Loucy (cell line): ENCODE data around the gene ETS2.

Experiments
- H2AFZ ChIP-seq: fragments of 200-600 bp; sonication (generic); 2 replicates; pipeline ENCODE4 v1.6.0; 2016; ENCODE audit warnings: antibody characterized with exemption, mild to moderate bottlenecking, low read length, moderate library complexity
- H3F3A ChIP-seq: fragments of 200-600 bp; 2 replicates; pipeline ENCODE4 v1.6.0; 2016; ENCODE audit warnings: antibody characterized with exemption, low read depth, mild to moderate bottlenecking
- H3K27me3 ChIP-seq: fragments of 200-600 bp; sonication (generic); 2 replicates; pipeline ENCODE4 v1.6.1; 2014; ENCODE audit warnings: low read length, mild to moderate bottlenecking; ENCODE audit not compliant: insufficient read depth, poor library complexity, severe bottlenecking
- H3K36me3 ChIP-seq: fragments of 200-600 bp; sonication (generic); 2 replicates; pipeline ENCODE4 v1.6.1; 2016; ENCODE audit warnings: low read length; ENCODE audit not compliant: insufficient read depth
- H3K4me1 ChIP-seq: fragments of 200-600 bp; sonication (generic); 2 replicates; pipeline ENCODE4 v1.5.1; 2014; ENCODE audit warnings: low read length, mild to moderate bottlenecking; ENCODE audit not compliant: insufficient read depth, poor library complexity, severe bottlenecking
- H3K4me2 ChIP-seq: fragments of 200-600 bp; sonication (generic); 2 replicates; pipeline ENCODE4 v1.6.0; 2014; ENCODE audit warnings: antibody characterized with exemption, low read length, low read depth, mild to moderate bottlenecking; ENCODE audit not compliant: poor library complexity, severe bottlenecking
- H3K4me3 ChIP-seq: fragments of 200-600 bp; sonication (generic); 2 replicates; pipeline ENCODE4 v1.5.1; 2014; ENCODE audit warnings: low read length, mild to moderate bottlenecking, mixed read lengths; ENCODE audit not compliant: poor library complexity, severe bottlenecking
- H3K79me2 ChIP-seq: fragments of 200-600 bp; sonication (generic); 2 replicates; pipeline ENCODE4 v1.6.1; 2014; ENCODE audit warnings: low read length; ENCODE audit not compliant: insufficient read depth
- H3K9ac ChIP-seq: fragments of 200-600 bp; sonication (generic); 2 replicates; pipeline ENCODE4 v1.6.0; 2014; ENCODE audit warnings: mild to moderate bottlenecking, low read depth, low read length, moderate library complexity; ENCODE audit not compliant: poor library complexity, severe bottlenecking
- H3K9me2 ChIP-seq: fragments of 200-600 bp; sonication (generic); replicated peaks from 2 replicates; pipeline ENCODE4 v1.6.1; 2016; ENCODE audit warnings: low read depth, low read length, mixed read lengths
- H3K9me3 ChIP-seq: fragments of 200-600 bp; sonication (generic); 2 replicates; pipeline ENCODE4 v1.6.1; 2014; ENCODE audit warnings: mild to moderate bottlenecking, antibody characterized with exemption, low read length, low read depth; ENCODE audit not compliant: insufficient read depth
- H4K20me1 ChIP-seq: fragments of 200-600 bp; sonication (generic); 2 replicates; pipeline ENCODE4 v1.6.0; 2014; ENCODE audit warnings: antibody characterized with exemption, low read length, mild to moderate bottlenecking; ENCODE audit not compliant: insufficient read depth, poor library complexity, severe bottlenecking
- EZH2phosphoT487 ChIP-seq: fragments of 200-600 bp; IDR thresholded peaks from 2 replicates; pipeline ENCODE4 v1.6.1; 2018; ENCODE audit warnings: antibody characterized with exemption, mild to moderate bottlenecking, moderate library complexity, borderline replicate concordance
- TF ChIP-seq, protein P1 (sequence below): fragments of 200-600 bp; sonication (generic); conservative IDR thresholded peaks from 2 replicates; pipeline ENCODE4 v1.5.1; 2014; ENCODE audit warnings: mild to moderate bottlenecking, antibody characterized with exemption, low read length

Gene ETS2

DNA sequence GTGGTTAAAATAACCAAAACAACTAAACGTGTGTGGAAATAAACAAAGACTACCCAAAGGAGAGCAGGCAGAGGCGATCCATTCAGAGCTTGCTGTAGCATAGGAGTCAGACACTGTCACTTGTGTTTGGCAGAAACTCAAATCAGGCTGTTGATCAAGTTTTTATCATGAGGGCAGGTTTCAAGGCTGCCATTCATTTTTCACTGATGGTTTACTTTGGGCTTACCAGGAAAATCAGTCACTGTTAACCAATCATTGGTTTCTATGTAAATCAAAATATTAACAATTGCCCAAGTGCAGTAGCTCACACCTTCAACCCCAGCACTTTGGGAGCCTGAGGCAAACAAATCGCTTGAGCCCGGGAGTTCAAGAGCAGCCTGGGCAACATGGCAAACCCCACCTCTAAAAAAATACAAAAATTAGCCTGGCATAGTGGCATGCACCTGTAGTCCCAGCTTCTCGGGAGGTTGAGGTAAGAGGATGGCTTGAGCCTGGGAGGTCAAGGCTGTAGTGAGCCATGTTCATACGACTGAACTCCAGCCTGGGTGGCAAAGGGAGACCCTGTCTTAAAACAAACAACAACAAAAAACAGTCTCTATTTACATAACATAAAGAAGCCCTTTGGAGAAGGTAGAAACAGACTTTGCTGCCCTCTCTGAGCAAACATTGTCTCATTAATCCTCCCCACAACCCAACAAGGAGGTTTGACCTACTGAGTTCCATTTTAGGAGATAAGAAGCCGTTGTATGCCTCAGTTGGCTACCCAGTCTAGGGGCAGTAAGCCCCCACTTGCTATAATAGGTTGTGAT, 21.1 kb upstream of the ETS2 start:
- no peak for TF ChIP-seq EZH2phosphoT487
- TF ChIP-seq, protein P1, sequence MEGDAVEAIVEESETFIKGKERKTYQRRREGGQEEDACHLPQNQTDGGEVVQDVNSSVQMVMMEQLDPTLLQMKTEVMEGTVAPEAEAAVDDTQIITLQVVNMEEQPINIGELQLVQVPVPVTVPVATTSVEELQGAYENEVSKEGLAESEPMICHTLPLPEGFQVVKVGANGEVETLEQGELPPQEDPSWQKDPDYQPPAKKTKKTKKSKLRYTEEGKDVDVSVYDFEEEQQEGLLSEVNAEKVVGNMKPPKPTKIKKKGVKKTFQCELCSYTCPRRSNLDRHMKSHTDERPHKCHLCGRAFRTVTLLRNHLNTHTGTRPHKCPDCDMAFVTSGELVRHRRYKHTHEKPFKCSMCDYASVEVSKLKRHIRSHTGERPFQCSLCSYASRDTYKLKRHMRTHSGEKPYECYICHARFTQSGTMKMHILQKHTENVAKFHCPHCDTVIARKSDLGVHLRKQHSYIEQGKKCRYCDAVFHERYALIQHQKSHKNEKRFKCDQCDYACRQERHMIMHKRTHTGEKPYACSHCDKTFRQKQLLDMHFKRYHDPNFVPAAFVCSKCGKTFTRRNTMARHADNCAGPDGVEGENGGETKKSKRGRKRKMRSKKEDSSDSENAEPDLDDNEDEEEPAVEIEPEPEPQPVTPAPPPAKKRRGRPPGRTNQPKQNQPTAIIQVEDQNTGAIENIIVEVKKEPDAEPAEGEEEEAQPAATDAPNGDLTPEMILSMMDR = no peak
- Histone ChIP-seq H3K79me2 (no peaks in the 10 kb centered on the region), H3K9ac (no peak overlapping the region), H3K9me3 (no peaks in the 10 kb centered on the region), H2AFZ (no peak overlapping the region), H3K27me3 (no peaks in the 10 kb centered on the region), H3K4me1 (no peaks in the 10 kb centered on the region), H3F3A (no peaks in the 10 kb centered on the region), H3K9me2 (no peaks in the 10 kb centered on the region), H4K20me1 (no peaks in the 10 kb centered on the region), H3K4me3 (no peak overlapping the region), H3K36me3 (no peaks in the 10 kb centered on the region), H3K4me2 (no peak overlapping the region)

DNA sequence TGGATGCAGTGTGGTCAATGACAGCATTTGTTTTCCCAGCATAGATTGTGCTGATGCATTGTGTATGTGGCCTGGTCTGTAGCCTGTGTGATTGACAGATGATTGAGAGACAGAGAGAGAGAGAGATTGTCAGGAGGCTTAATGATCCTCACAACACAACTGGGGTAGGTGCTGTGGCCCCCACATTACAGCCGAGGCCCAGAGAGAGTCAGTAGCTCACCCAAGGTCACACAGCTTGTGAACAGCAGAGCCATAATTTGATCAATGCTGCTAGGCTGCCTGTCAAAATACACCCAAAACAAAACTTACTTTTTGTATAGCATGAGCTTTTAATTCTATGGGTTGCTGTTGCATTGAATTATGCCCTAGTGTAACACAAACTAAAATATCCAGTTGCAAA, 20.2 kb upstream of the ETS2 start:
- Histone ChIP-seq H3K9ac (no peak overlapping the region), H3K79me2 (no peaks in the 10 kb centered on the region), H2AFZ (no peak overlapping the region), H3K4me2 (no peak overlapping the region), H3F3A (no peaks in the 10 kb centered on the region), H3K4me1 (no peaks in the 10 kb centered on the region), H3K9me2 (no peaks in the 10 kb centered on the region), H3K4me3 (no peak overlapping the region), H3K36me3 (no peaks in the 10 kb centered on the region), H4K20me1 (no peaks in the 10 kb centered on the region), H3K9me3 (no peaks in the 10 kb centered on the region), H3K27me3 (no peaks in the 10 kb centered on the region)
- TF ChIP-seq EZH2phosphoT487 = no peak
- TF ChIP-seq, protein P1 = no peak

DNA sequence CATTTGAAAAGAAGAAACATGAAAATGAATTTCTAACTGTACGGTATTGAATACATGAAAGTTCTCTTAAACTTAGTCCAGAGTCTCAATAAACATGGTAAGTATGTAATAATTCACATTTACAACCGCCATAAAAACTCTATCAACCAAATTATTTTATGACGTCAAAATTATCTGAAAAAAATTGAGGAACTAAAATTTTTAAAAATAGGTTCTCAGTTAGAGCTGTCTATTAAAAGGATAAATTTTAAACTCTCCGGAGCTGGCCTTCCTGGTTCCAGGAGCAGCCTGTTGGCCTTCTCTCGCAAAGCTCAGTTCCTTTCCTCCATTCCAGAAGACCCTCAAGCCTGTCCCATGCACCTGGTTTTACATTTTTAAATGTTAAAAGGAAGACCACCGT, 18.7 kb upstream of the ETS2 start:
- Histone ChIP-seq H3K27me3 (no peaks in the 10 kb centered on the region), H3K79me2 (no peaks in the 10 kb centered on the region), H4K20me1 (no peaks in the 10 kb centered on the region), H3F3A (no peaks in the 10 kb centered on the region), H3K9ac (no peak overlapping the region), H3K4me2 (no peak overlapping the region), H3K9me3 (no peaks in the 10 kb centered on the region), H2AFZ (no peak overlapping the region), H3K36me3 (no peaks in the 10 kb centered on the region), H3K4me3 (no peak overlapping the region), H3K9me2 (no peaks in the 10 kb centered on the region), H3K4me1 (no peaks in the 10 kb centered on the region)
- TF ChIP-seq, protein P1 = no peak
- TF ChIP-seq EZH2phosphoT487 = no peak
